NCI-H2029 treated with DMSO at 0.1 percent for 48 hours (cell line): ENCODE results near the gene AKAP13.
A peak's percentile ranks its signal among the peaks of the same experiment; 100 is the strongest.
"Not testable (repeated sequence)": the region's sequence is repeated elsewhere in the genome, so short reads cannot be mapped to it uniquely, and the experiment has no call there.

ENCODE experiments used
- DNase-seq: peaks from one replicate; lab custom pipeline; 2025; lab: John Stamatoyannopoulos, UW

AKAP13 gene

GRCh38 chr15:85625166-85625830 lies 244.9 kb downstream of the AKAP13 start:
- no peak for DNase-seq

GRCh38 chr15:85625856-85626255 lies 245.5 kb downstream of the AKAP13 start:
- no peak for DNase-seq

GRCh38 chr15:85627213-85627935 lies 247.0 kb downstream of the AKAP13 start:
- DNase-seq = no peak

- no peak for DNase-seq
These were observed 249.9 kb downstream of the AKAP13 start for GRCh38 chr15:85630311-85630710.

GRCh38 chr15:85631018-85631417 lies 250.6 kb downstream of the AKAP13 start:
- no peak for DNase-seq

- DNase-seq = no peak
These were observed 251.6 kb downstream of the AKAP13 start for GRCh38 chr15:85632014-85632413.

- DNase-seq = no peak
These were observed 253.5 kb downstream of the AKAP13 start for GRCh38 chr15:85633859-85634258.

GRCh38 chr15:85636351-85636750 lies 255.9 kb downstream of the AKAP13 start:
- DNase-seq = no peak

GRCh38 chr15:85639752-85640381 lies 259.5 kb downstream of the AKAP13 start:
- no peak for DNase-seq

- no peak for DNase-seq
These were observed 261.8 kb downstream of the AKAP13 start for GRCh38 chr15:85642065-85642692.

GRCh38 chr15:85642693-85643066 lies 262.3 kb downstream of the AKAP13 start:
- DNase-seq = no peak

GRCh38 chr15:85646538-85647091 lies 266.2 kb downstream of the AKAP13 start:
- no peak for DNase-seq

GRCh38 chr15:85649372-85649771 lies 269.0 kb downstream of the AKAP13 start:
- no peak for DNase-seq

- no peak for DNase-seq
These were observed 271.1 kb downstream of the AKAP13 start for GRCh38 chr15:85651548-85651947.

GRCh38 chr15:85652457-85652856 lies 272.1 kb downstream of the AKAP13 start:
- no peak for DNase-seq

- no peak for DNase-seq
These were observed 276.7 kb downstream of the AKAP13 start for GRCh38 chr15:85657132-85657531.

GRCh38 chr15:85658816-85659215 lies 278.4 kb downstream of the AKAP13 start:
- no peak for DNase-seq

- DNase-seq = no peak
These were observed 281.5 kb downstream of the AKAP13 start for GRCh38 chr15:85661859-85662258.

GRCh38 chr15:85665677-85666076 lies 285.3 kb downstream of the AKAP13 start:
- not testable (repeated sequence) for DNase-seq

GRCh38 chr15:85667491-85668424 lies 287.4 kb downstream of the AKAP13 start:
- peak; percentile 0 for DNase-seq

- DNase-seq = no peak
These were observed 290.8 kb downstream of the AKAP13 start for GRCh38 chr15:85671156-85671555.
